HG03139 (cell line): ENCODE data around the gene CHPF.

ENCODE experiments used
- ATAC-seq: cut with Tn5 transposase; IDR thresholded peaks from one replicate; pipeline ENCODE4 v1.9.1; 2021; ENCODE audit not compliant: unreplicated experiment

CHPF gene

DNA sequence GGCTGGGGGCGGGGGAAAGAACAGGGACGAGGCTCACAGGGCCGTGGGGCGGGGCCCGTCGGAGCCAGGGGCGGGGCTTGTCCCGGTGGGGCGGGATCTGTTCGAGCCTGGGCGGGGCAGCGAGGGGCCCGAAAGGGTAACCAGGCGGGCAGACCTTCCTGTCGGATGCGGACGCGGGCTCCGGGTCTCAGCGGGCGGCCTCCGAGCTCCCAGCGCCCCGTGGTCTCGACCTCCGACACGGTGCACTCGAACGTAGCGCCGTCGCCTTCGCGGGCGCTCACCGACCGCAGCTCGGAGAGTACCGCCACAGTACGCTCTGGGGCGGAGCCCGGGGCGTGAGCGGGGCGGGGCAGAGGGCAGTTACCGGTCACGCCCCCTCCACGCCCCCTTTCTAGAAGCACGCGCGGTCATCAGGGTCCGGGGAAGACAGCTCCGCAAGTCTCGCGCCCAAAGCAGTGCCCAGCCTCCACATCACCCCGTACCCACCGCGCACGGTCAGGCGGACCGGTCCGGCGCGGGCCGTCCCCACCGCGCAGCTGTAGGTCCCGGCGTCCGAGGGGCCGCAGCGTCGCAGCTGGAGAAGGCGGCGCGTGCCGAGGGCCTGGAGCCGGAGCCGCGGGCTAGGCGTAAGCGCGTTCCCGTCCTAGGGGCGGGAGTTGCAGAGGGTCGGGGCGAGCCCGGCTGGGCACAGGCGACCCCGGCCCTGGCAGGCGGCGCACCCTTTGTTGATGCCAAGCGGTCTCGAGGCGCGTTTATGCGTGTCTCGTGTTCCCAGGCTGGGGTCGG lies 9.0 kb upstream of the CHPF start:
- peak; percentile 84 for ATAC-seq

DNA sequence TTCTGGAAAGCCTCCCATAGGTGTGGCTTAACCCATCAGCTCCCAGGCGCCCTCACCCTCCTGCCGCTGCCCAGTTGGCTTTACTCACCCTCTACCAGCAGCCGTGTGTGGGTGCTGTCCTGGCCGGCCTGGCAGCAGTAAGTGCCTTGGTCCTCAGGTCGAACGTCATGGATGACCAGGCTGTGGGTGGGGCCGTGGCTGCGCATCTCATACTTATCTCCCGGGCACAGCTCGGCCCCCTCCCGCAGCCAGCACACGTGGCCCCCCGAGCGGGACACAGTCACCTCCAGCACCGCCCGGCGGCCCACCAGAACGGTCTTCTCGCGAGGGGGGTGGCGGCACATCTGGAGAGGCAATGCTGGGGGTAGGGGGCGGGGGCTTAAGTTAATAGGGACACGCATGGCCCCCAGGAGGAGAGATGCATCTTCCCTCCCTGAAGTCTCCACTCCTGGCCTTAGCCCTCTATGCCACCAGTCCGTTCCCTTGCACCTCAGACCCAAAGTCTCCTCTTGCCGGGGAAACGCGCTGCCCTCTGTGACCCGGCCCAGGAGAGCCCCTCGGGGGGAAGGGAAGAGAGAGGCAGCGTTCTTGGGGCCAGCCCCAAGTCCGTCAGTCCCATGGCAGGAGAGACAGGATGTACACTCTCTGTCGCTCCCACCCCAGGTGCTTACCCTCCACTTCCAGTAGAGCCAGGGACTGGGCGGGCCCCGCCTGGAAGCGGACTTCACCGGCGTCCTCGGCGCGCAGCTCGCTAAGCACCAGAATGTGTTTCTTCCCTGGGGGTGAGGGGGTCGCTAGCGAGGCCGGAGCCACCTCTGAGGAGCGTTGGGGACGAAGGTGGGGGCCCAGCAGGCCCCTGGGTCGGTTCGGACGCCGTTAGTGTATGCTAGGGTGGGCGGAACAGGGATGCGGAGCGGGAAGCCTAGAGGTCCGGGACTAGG lies 8.1 kb upstream of the CHPF start:
- ATAC-seq: peak; percentile 3

DNA sequence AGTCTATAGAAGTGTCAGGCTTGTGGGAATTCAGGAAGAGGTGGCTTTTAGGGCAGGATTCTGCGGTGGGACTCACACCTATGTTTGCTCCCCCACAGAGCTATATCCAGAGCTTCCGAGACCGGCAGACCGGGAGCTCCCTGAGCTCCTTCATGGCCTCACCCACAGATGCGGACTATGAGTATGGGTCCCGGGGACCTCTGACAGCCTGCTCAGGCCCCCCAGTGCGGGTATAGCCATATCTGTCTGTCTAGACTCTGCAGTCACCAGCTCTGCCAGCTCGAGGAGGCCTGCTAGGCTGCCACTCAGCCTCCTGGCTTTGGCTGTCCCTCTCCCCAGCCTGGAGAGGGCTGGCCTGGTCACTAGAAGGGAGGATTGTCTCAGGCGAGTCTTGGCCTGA lies 6.0 kb upstream of the CHPF start:
- no peak for ATAC-seq

DNA sequence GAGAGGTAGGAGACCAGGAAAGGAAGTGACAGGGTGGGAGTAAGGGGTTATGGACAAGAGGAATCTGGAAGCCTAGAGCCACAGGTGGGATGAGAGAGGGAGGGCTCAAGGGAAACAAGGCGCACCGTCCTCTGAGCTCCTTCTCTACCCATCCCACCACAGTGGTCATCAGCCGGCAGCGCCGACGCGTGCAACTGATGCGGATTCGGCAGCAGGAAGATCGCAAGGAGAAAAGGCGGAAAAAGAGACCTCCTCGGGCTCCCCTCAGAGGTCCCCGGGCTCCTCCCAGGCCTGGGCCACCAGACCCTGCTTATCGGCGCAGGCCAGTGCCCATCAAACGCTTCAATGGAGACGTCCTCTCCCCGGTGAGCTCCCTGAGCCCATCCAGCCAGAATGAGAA lies 5.4 kb upstream of the CHPF start:
- ATAC-seq: no peak

DNA sequence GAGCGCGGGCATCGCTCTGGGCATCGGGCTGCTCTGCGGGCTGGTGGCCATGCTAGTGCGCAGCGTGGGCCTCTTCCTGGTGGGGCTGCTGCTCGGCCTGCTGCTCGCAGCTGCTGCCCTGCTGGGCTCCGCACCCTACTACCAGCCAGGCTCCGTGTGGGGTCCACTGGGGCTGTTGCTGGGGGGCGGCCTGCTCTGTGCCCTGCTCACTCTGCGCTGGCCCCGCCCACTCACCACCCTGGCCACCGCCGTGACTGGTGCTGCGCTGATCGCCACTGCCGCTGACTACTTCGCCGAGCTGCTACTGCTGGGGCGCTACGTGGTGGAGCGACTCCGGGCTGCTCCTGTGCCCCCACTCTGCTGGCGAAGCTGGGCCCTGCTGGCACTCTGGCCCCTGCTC lies 4.0 kb upstream of the CHPF start:
- ATAC-seq: no peak

DNA sequence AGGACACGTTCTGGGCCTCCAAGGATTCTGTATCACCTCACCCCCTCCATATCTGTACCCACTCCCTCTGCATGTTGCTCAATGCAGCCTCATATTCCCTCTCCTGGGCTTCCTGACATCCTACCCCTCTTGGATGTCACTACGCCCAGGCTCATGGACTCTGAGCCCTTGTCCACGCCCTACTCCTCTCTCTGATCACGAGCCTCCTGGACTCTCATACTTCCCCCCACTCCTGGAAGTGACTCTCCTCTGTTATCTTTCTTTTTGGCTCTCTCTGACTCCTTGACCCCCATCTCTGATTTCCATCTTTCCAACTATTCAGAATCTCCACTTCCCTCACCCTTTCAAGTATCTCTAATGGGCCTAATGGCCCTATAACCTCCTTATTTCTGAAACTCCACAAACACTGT lies 2.3 kb upstream of the CHPF start:
- no peak for ATAC-seq

DNA sequence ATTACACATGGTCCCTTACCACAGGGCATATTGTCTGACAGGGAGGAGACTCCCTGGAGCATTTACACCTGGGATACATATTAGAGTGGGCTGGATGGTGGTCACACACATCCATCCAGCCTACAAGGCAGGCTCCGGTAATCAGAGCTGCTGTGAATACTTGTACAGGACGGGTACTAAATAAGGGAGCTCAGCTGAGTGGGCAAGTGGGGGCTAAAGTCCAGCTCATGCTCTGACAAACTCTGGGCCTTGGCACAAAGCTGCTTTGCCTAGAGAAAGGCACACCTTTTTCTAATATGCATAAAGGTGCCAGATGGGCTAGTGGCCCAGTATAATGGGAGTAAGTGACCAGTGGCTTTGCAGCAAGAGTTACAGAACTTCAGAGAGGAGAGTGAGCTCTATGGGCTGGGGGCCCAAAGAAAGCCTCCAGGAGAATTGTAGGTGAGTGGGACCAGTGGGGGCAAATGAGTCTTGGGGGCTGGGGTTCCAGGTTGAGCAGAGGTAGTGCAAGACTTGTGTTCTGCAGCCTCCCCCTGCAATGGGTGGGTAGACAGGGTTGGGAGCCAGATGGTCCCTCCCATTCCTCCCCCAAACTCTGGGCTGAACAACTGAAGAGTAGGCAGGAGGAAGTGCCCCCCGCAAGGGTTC lies 1.8 kb upstream of the CHPF start:
- no peak for ATAC-seq

DNA sequence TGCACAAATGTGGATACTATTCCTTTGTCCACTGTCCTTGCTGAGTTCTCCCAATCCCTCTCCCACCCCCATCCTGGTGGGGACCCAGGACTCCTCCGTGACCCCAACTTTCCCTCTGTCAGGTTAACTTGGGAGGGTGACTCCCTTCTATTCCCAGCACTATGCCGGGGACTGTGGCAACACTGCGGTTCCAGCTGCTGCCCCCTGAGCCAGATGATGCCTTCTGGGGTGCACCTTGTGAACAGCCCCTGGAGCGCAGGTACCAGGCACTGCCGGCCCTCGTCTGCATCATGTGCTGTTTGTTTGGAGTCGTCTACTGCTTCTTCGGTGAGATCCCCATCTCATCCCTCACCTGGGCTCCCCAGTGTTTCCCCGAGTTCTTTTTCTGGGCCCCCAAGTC lies 958 bp upstream of the CHPF start:
- ATAC-seq: no peak

DNA sequence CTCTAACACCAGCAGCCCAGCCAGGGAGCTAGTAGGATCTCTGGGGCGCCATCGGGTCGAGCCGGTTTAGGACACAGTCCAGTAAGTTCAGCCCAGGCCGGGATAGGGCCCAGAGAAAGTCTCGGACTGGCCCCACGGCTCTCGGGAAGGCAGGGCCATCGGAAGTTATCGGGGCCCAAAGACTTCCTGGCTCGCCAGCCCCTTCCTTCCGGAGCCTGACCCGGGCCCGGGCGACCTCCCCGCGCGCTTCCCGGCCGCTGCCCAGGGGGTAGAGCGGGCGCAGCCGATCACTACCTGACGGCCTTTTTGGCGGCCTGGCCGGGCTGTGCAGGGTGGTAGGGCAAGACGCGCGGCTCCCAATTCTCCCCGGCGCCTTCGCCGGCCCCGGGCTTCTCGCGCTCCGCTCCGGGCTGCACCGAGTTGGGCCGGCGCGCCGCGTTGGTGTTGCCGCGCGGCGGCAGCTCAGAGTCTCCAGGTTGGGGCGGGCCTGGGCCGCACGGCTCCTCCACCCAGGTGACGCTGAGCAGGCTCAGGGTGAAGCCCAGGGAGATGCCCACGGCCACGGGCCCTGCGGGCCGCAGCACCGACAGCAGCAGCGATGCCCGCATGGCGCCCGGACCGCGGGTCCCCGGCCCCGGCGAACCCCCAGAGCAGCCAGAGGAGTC lies 546 bp downstream of the CHPF start:
- ATAC-seq: peak; percentile 30

DNA sequence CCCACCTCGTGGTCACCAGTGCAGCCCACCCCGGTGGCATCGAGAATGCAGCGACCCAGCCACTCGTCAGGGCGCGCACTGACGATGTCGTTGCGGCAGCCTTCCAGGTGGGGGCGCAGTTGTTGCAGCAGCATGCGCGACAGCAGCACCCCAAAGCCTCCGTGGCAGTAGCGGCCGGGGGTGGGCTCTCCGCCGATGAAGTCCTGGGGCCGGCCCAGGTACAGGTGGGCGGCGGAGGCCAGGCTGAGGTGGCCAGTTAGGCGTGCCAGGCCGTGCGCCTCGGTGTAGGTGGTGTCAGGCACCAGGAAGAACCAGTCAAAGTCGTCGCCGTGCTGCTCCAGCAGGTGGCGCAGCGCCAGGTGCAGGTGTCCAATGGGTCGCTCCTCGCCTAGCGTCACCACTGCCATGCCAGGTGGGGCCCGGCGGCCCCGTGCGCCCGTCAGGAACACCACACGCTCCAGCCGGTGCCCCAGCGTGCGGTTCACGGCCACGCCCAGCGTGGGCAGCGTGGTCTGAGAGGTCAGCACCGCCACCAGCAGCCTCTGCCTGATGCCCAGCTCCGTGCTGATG lies 1.9 kb downstream of the CHPF start:
- peak; percentile 46 for ATAC-seq

DNA sequence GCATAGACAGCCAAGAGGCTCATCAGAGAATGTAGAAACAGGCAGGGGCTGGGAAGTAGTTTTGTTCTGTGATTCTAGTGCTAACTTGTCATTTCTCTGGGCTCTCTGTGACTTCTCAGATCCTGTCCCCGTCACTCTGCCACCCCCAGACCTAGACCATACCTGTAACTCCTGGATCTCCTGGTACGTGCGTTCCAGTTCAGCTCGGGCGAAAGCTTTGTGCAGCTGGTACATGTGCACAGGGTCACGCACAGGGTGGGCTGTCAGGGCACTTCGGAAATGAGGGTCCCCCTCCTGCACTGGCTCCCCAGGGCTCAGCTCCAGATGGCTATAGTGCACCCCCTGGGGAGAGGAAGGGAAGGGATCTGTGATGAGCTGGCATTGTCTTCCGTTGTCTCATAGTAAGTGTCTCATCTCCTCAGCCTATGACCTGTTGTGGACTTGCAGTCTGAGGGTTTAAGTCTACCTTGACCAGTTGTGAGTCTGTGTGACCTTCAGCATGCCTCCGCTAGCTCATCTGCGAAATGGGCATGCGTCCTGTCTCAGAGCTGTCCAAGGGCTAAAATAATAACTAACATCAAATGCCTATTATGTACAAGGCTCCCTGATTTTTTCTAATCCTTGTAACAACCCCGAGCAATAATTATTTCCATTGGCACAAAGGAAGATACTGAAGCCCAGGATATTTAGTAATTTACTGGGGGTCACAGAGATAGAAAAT lies 2.7 kb downstream of the CHPF start:
- ATAC-seq: no peak

DNA sequence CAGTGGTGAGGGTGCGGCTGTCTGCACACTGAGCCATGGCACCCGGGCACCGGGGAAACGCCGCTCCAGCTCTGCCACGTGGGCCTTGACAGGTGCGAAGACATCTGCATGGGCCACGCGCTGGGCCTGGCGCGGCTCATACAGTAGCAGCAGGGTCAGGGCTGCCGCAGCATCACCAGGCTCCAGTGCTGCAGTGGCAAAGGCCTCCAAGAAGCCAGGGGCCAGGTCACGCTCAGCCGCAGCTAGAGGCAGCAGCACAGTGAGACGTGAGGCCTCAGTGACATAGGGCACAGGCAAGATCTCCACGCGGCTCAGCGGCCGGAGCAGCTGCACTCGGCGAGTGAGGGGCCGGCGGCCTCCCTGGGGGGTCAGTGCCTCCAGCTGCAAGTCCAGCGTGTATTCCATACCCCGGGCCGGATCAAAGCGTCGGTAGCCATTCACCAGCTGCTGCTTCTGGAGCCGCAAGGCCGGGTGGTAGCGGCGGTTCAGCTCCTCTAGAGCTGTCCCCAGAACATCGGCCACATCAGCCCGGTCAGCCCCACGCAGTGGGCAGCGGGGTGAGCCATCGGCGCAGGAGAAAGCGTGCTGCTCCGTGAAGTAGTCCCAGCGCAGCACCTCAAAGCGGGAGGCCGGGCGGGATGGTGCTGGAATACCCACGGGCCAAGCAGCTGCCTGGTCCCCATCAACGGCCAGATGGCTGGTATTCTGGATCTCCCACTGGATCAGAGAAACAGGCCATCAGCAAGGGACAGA lies 3.5 kb downstream of the CHPF start:
- no peak for ATAC-seq

DNA sequence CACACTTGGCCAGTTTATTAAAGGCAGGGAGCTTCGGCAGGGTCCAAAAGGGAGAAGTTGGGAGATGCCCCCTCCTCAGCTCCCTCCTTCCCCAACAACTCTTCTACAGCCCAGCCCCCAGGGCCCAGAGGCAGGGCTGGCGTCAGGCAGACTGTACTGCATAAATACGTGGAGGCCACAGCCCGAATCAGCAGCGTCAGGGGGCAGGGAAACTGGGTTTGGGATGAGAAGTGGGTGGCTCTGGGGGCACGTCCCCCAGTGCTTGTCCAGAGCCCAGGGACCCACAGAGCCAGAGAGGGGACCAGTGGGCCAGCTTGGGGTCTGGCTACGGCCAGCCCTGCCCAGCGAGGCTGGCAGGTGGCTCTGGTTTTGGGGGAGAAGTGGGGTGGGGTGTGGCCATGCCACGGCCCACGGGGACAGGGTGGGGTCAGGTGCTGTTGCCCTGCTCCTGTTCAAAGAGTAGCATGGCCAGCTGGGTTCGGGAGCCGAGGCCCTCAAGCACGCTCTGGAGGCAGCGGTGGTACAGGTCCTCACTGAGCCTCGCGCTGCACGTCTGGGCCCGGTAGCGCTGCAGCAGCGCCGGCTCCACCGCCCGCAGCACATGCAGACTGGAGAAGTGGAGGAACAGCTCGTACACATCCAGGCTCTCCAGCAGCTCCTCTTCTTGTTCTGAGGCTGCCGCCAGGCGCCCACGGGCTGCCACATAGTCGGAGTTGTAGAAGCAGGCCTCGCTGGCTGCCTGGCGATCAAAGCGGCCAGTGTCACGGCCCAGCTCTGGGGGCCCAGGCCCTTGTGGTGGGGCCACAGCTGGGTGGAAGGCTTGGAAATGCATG lies 4.4 kb downstream of the CHPF start:
- no peak for ATAC-seq

DNA sequence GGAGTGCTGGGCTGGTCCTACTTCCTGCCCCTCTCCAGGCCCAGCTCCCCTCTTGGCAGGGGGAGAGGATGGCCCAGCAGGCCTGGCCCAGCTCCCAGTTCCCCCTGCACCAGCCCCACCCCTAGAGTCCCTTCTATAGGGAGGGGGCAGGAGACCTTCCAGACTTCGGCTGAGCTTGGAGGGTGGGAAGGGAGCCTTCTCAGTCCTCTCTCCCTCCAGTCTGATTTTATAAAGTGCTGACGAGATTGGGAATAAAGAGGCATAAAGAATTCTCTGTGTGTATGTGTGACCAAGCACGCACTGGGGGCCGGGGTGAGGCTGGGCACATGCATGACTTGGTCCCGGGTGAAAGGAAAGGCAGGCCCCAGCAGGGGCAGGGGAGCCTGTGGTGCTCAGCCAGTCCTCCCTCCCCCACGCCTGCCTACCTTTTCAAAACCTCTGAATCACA lies 5.1 kb downstream of the CHPF start:
- ATAC-seq: no peak

DNA sequence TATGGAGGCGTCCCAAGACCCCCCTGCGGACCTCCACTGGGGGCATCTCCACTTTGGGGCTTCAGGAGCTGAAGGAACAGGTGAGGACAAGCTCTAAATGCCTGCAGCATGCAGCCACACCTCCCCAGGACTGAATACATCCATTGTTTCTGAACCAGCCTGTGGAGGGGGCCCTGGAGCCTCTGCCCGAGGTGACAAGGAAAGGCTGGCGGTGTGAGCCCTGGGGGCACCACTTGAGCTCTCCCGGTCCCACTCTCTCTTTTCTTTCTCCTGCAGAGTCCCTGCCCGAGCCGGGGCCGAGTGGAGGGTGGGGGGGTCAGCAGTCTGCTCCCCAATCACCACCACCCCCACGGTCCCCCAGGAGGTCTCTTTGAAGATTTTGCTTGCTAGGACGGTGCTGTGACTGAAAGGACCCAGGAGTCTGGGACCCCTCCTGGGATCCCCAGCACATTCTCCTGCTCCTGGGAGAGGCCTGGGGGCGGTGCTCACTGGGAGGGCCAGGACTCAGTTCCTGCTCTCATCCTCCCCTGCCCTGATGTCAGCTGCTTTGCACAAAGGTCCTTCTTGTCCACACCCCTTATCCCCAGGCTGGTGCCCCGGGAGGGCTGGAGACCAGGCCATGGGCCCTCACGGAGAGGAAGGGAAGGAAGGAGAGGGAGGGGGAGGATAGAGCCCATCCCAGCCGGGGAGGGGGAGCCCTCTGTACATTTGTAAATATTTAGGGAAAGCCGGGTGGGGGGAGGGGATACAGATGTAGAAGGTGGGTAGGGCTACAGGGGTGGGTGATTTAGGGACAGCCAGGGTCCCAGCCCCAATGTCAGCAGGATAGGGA lies 5.7 kb downstream of the CHPF start:
- ATAC-seq: no peak

DNA sequence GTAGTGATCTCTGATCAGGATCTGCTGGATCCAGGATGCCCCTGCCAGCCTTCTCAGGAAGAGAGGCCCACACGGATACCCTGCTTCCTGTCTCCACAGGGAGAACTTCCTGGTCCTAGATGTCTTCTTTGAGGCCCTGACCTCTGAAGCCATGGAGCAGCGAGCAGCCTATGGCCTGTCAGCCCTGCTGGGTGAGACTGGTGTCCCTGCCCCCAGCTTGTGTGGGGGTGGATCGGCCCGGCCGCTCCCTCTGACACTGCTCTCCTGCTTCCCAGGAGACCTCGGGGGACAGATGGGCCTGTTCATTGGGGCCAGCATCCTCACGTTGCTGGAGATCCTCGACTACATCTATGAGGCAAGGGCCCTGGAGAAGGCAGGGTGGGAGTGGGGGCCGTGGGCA lies 6.6 kb downstream of the CHPF start:
- ATAC-seq: no peak

DNA sequence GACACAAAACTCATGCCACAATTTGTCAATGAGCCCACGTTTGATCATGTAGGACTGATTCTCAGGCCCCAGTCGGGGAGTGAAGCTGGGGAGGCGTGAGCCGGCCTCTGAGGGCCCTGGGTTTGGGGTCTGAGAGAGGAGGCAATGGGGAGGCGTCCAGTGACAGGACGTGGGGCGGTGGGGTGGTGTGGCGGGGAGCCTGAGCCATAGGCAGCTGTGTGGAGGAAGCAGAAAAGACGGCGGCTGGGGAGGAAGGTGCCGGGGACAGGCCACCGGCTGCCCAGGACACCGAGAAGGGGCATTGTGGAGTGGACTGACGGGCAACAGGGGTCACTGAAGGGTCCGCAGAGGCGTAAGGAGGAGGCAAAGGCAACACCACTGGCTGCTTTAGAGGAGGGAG lies 7.2 kb downstream of the CHPF start:
- ATAC-seq: no peak
